ENCODE data around the gene ZMIZ1.

The ZMIZ1 gene, protein sequence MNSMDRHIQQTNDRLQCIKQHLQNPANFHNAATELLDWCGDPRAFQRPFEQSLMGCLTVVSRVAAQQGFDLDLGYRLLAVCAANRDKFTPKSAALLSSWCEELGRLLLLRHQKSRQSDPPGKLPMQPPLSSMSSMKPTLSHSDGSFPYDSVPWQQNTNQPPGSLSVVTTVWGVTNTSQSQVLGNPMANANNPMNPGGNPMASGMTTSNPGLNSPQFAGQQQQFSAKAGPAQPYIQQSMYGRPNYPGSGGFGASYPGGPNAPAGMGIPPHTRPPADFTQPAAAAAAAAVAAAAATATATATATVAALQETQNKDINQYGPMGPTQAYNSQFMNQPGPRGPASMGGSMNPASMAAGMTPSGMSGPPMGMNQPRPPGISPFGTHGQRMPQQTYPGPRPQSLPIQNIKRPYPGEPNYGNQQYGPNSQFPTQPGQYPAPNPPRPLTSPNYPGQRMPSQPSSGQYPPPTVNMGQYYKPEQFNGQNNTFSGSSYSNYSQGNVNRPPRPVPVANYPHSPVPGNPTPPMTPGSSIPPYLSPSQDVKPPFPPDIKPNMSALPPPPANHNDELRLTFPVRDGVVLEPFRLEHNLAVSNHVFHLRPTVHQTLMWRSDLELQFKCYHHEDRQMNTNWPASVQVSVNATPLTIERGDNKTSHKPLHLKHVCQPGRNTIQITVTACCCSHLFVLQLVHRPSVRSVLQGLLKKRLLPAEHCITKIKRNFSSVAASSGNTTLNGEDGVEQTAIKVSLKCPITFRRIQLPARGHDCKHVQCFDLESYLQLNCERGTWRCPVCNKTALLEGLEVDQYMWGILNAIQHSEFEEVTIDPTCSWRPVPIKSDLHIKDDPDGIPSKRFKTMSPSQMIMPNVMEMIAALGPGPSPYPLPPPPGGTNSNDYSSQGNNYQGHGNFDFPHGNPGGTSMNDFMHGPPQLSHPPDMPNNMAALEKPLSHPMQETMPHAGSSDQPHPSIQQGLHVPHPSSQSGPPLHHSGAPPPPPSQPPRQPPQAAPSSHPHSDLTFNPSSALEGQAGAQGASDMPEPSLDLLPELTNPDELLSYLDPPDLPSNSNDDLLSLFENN

GRCh38 chr10:79068562-79069324 lies at the start of gene ZMIZ1:
Gene ZMIZ1 (plus strand): TSS chr10:79068966. CDS start chr10:79201633, 132,667 bp downstream.
- peak; percentile 76 for DNase-seq

- DNase-seq, result no peak
Measured at GRCh38 chr10:79019441-79020014, 49.2 kb upstream of the ZMIZ1 start.

DNA sequence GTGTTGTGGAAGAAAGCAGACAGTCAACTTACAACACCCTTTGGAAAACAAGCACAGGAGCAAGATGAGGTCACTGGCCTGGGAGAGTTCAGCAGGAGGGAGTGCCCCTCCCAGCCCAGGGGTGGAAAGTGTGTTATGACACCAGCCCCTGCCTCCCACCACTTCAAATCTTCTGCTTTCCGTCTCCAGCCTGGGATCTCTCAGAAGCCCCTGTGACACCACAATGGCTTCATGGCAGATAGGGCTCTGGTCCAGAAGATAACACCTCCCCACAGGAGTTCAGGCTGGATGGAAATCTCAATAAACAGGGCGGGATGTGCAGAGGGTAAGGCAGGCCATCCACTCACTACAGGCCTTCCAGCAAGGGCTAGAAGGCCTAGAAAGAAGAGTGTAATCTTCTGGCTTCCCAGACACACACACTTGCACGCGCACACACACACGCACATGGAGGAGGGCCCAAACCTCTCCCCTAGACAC lies 48.7 kb upstream of the ZMIZ1 start:
- no peak for DNase-seq

DNA sequence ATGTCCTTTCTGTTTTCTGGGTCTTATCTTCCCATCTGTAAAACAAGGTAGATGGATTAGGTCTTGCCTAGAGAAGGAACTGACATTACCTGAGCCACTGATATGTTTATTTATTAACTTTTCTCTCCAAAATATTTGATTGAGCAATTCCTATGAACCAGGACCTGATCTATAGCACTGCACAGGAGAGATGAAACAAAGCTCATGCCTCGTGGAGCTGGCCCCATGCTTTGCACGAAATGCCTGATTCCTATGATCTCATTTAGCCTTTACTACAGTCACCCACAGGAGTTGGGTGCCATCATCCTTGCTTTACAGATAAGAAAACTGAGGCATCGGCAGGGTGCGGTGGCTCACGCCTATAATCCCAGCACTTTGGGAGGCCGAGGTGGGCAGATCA lies 48.2 kb upstream of the ZMIZ1 start:
- no peak for DNase-seq

DNA sequence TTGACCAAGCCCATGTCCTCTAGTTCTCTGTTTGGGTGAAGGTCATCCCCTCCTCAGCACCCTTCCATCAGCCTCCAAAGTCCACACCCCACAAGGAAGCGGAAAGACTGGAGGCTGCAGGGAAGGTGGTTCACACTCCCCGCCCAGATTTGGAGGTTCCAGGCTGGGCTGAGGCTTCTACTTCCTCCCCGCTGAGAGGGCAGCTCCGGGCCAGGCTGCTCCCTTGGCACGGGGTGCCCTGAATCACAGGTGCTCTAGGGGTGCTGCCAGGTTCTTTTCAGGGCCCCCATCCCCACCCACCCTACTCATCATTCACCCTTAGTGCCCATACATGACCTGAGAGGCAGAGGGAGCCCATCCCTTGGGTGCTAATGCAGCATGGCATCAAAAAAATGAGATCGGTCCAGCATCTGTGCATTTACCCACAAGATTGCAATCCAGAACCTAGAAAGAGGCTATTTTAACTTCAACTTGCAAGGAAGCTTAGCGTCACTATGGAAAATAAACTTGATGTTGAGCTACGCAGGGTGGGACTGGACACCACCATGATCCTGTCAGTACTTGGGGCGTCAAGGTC lies 47.3 kb upstream of the ZMIZ1 start:
- DNase-seq, result no peak

DNA sequence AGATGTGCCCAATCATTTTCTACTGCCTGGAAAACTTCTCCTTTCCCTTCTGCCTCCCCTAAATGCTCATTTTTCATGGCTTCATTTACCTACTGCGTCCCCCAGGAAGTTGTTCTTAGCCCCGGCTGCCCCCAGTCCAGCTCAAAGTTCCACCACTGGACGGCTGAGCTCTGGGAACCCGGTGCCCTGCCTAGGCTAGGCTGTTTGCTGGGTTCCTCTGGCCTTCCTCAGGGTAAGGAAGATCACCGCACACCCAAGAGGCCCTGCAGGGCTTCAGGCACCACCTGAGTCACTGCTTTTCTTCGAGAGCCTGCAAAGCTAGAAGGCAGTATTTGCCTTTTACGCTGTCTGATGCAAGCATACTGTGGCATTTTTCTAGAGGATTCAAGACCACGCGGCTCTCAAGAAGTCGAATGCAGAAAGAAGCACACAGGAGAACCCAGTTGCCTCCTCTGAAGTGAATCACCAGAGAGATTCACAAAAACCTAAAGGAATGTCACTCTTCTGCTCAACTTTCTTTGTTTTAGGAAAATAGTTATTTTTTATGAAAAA lies 46.7 kb upstream of the ZMIZ1 start:
- no peak for DNase-seq

GRCh38 chr10:79022565-79023230 lies 46.1 kb upstream of the ZMIZ1 start:
- DNase-seq, result no peak

DNA sequence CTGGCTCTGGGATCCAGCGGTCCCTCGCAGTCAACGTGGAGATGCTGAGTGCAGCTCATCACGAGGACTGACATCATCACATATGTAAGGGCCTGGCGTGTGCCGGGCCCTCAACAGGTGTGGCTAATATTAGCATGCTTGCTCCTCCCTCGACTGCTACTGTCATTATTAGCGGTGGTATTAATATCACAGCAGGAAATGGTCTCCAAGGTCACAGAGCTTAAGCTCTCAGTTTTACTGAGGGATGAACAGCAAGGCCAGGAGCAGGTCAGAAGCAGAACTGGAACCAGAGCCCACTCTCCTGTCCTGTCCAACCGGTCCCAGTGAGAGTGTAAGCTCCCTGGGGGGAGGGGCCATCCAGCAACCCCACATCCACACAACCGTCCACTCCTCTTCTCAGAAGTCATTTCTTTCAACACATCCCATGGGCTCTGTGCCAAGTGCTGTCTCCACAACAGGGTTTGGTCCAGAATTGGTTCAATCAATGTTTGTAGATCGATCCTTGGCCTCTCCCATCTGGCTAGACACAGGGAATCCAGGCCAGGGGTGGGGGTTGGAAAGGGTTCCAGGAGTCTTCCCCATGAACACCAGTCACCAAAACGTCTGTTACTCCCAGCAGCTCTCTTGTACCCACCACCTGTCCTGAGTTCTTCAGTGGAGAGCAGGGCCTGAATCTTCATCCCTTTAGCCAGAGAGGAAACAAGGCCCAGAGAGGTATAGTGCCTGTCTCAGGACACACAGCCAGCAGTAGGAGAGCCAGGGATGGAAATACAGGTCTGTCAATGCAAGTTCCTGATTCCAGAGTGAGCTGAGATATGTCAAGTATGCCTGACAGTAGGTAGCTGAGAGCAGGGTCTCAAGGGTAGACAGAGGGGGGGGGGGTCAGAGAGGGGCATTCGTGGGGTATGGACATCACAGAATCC lies 45.3 kb upstream of the ZMIZ1 start:
- no peak for DNase-seq

GRCh38 chr10:79024296-79024695 lies 44.5 kb upstream of the ZMIZ1 start:
- DNase-seq, result no peak

DNA sequence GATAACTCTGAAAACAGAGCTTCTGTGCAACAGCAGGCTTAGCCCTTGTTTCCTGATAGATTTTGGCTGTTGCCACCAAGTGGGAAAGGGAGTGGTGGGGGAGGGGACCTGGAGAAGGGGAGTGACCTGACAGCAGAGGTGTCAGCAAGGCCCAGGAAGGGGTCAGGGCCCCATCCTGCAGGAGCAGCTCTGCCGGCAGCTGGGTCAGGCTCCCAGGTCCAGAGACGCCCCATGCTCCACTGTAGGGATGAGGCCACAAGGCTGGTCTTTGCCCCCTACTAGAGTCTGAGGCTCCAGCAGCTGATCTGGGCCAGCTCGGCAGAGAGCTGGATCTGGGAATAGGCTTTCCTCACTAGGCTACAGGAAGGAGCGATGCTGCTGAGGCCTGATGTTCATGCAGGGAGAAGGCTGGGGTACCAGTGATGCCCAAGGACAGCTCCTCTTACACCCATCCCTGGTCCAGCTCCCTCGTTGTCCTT lies 44.0 kb upstream of the ZMIZ1 start:
- no peak for DNase-seq

DNA sequence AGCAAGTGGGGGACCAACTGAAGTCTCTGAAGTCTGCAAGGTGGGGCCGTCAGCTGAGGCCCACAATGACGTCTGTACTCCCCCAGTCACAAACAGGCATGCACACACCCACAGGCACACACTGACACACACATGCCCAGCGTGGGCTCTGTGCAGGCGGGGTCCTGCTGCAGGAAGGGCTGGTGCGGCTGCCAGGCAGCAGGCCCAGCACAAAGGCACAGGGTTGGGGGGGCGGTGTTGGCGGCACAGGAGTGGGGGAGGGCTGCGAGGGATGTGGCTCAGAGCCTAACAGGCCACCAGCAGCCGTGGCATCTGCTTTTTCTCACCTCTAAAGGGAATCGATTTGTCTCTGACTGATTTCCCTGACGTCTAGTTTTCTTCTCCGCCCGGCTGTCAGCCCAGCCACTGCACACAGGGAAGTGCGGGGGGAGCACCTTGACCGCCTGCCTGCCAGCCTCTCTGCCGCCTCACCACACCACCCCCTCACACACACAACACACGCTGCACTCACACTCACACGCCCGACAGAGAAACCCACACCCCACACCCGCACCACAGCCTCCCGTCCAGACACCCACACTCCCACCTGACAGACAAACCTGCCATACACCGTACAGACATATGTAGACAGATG lies 43.5 kb upstream of the ZMIZ1 start:
- DNase-seq, result peak; percentile 41

DNA sequence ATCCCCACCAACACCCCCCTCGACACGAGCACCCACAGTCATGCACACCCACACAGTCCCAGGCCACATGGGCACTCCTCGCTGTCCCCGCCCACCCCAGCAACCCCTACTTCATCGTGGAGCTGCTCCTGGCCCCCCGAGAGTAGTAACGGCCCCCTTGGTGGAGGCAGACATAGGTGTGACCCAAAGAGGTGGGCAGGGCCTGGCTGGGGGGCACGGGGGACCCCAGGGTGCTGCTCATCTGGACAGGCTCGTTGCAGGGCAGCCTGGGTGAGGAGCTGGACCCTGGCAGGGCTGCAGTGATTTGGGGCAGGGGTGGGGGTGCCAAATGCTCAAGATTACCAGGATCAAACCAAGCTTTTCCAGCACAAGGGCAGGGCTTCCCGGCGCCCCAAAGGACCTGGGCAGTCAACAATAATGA lies 42.4 kb upstream of the ZMIZ1 start:
- DNase-seq, result no peak

GRCh38 chr10:79026806-79027146 lies 42.0 kb upstream of the ZMIZ1 start:
- no peak for DNase-seq

DNA sequence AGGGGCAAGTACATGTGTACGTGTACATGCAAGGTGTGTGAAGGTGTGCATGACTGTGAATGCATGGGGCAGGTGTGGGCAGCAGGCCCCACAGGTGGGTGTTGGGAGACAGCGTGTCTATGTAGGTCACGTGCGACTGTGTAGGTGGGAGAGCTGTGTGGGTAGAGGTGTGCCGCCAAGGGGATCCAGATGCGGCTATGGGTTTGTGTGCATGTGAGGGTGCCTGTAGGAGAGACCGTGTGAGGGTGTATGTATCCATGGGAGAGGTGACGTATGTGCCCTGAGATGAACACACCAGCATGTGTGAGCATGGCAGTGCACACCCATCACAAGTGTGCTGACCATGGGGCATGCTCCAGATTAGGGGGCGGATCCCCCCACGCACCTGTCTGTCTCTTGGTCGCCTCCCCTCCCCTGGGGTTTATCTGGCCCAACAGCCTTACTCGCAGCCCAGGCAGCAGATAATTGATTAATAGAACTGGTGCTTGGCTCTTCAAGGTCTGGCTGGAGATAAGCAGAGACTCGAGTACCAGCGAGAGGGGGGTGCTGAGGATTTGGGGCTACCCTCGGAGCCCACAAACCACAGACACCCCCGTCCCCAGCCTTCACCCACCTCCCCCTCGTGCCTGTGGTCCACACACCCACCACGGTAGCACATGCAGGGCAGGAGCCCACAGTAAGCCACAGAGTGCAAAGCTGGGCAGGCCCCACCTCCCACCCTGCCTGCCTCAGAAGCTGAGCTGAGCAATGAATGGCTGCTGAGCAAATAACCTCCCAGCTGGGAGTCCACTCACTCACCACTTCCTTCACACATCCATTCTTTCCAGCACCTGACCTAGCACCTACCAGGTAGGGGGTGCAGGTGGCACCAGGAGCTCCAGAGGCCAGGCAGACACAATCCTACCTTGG lies 41.4 kb upstream of the ZMIZ1 start:
- DNase-seq, result no peak

GRCh38 chr10:79028056-79028430 lies 40.7 kb upstream of the ZMIZ1 start:
- DNase-seq, result no peak

DNA sequence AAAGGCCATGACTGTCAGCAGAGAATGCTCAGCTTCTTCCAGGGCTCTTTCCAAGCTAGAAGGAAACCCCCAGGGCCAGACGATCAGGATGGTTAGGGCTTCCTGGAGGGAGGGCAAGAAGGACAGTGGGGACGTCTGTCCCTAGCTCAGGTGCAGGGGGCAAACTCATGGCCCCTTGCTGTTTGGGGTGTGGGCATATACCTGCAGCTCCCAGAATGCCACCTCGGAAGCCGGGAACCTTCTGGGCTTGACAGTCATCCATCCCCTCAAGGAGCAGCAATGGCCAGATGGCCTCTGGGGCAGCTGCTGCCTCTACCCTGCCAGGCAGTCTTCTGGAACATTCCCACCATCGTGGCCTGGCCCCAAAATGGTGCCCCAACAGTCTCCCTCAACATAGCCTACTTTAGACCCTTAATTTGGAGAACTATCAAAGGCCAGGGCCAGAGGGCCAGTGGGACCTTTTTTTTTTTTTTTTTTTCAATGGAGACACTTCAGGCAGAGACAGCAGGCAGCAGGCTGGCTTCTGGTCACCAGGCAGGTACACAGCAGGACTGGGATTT lies 40.2 kb upstream of the ZMIZ1 start:
- DNase-seq, result no peak

DNA sequence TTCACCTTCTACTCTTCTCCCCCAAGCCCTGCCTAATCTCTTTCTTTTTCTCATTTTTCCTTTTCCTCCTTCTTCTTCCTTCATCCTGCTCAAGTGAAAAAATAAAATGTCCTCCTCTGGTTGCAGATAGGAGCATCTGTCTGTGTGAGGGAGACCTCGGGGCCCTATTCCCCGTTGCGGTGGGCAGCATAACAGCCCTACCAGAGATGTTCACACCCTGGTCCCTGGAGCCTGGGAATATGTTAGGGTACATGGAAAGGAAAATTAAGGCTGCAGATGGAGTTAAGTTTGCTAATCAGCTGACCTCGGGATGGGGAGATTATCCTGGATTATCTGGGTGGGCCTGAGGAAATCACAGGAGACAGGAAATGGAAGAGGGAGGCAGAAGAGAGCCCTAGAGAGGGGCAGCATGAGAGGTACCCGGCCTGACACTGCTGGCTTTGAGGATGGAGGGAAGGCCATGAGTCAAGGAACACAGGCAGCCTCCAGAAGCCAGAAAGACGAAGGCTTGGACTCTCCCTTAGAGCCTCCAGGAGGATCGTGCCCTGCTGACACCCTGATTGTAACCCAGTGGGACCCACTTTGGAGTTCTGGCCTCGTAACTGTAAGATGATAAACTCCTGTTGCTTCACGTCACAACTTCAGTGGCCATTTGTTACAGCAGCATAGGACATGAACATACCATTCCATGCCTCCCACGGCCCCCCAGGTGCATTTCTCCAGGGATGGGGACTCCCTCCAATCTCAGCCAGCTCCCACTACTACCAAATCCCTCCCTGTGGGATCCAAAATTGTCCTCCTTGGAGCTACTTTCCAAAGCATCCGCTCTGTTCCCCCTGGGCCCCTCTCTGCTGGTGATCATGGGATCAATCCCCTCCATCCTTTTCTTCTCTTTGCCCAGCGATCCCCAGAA lies 39.0 kb upstream of the ZMIZ1 start:
- no peak for DNase-seq

Measured in NCI-H2227 treated with DMSO at 0.1 percent for 48 hours (cell line).